Activated CD4-positive, alpha-beta T cell treated with anti-CD3 and anti-CD28 coated beads, Interleukin-2, amount 50 U/mL, for 4 hours (primary cell): ENCODE results near the gene KIF6.
A peak's percentile ranks its signal among the peaks of the same experiment; 100 is the strongest.

Experiments
- DNase-seq, 2 experiments: peaks; one replicate each; pipeline ENCODE4 v3.0.0-alpha.2; 2020

The KIF6 gene

GRCh38 chr6:39339096-39339867 is 385.9 kb downstream of the KIF6 start:
- no peak for DNase-seq

- DNase-seq, result no peak
Observed at GRCh38 chr6:39338397-39338796, 386.8 kb downstream of the KIF6 start.

- DNase-seq, result no peak
Observed at GRCh38 chr6:39335780-39336545, 389.2 kb downstream of the KIF6 start.

GRCh38 chr6:39333644-39334438 is 391.4 kb downstream of the KIF6 start:
- DNase-seq, result no peak

GRCh38 chr6:39330476-39330875 is 394.7 kb downstream of the KIF6 start:
- DNase-seq, result no peak

GRCh38 chr6:39330057-39330456 is 395.2 kb downstream of the KIF6 start:
- DNase-seq, result no peak

GRCh38 chr6:39328066-39328465 is 397.1 kb downstream of the KIF6 start:
- DNase-seq, result no peak

- no peak for DNase-seq
Observed at GRCh38 chr6:39327507-39327906, 397.7 kb downstream of the KIF6 start.

- no peak for DNase-seq
Observed at GRCh38 chr6:39322306-39322850, 402.8 kb downstream of the KIF6 start, which contains the start of gene KCNK16. Gene KCNK16 (minus strand): TSS chr6:39322702. CDS start chr6:39322540, 162 bp downstream.

GRCh38 chr6:39321761-39322160 is 403.4 kb downstream of the KIF6 start:
- no peak for DNase-seq

- DNase-seq, result no peak
Observed at GRCh38 chr6:39320363-39320984, 404.7 kb downstream of the KIF6 start.

GRCh38 chr6:39319621-39320362 is 405.4 kb downstream of the KIF6 start:
- no peak for DNase-seq

GRCh38 chr6:39317256-39317655 is 408.0 kb downstream of the KIF6 start:
- no peak for DNase-seq

- DNase-seq, result no peak
Observed at GRCh38 chr6:39314273-39314795, 410.9 kb downstream of the KIF6 start, which contains the start of gene KCNK17. Gene KCNK17 (minus strand): TSS chr6:39314419. CDS start chr6:39314320, 99 bp downstream.

- no peak for DNase-seq
Observed at GRCh38 chr6:39313526-39314272, 411.5 kb downstream of the KIF6 start.

- DNase-seq, result no peak
Observed at GRCh38 chr6:39312912-39313525, 412.2 kb downstream of the KIF6 start.

GRCh38 chr6:39310542-39310941 is 414.7 kb downstream of the KIF6 start:
- DNase-seq, result no peak

GRCh38 chr6:39309942-39310531 is 415.2 kb downstream of the KIF6 start:
- DNase-seq, result peak; percentile 42 to 43

- DNase-seq, result no peak
Observed at GRCh38 chr6:39307462-39307861, 417.7 kb downstream of the KIF6 start.

- DNase-seq, result no peak
Observed at GRCh38 chr6:39304951-39305350, 420.3 kb downstream of the KIF6 start.
